ENCODE results near the gene SAPCD1. TPM values are rescaled to one million over a fixed set of nuclear protein-coding genes. Genes with fewer than 3 reads are reported as not detected.

Gene SAPCD1
- 3.2 and 5.8 TPM in 2 replicates for total RNA-seq

DNA sequence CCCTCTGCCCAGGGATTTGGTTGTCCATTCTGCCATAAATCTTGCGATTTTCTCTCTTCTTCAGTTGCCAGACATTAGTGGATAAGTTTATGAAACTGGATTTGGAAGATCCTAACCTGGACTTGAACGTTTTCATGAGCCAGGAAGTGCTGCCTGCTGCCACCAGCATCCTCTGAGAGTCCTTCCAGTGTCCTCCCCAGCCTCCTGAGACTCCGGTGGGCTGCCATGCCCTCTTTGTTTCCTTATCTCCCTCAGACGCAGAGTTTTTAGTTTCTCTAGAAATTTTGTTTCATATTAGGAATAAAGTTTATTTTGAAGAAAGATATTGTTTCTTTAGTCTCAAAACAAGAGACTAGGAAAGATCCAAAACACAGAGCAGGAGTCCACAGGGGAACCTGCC is at the start of gene SAPCD1:
Gene SAPCD1 (plus strand): TSS at position 301 of the 400 bp plus-strand sequence. CDS start 399 bp downstream, outside the sequence.

GRCh38 chr6:31715022-31715958 is 47.2 kb upstream of the SAPCD1 start, which contains the start of gene LY6G6D:
LY6G6D (plus strand) TSS chr6:31715348; CDS start chr6:31715356, 8 bp downstream.

DNA sequence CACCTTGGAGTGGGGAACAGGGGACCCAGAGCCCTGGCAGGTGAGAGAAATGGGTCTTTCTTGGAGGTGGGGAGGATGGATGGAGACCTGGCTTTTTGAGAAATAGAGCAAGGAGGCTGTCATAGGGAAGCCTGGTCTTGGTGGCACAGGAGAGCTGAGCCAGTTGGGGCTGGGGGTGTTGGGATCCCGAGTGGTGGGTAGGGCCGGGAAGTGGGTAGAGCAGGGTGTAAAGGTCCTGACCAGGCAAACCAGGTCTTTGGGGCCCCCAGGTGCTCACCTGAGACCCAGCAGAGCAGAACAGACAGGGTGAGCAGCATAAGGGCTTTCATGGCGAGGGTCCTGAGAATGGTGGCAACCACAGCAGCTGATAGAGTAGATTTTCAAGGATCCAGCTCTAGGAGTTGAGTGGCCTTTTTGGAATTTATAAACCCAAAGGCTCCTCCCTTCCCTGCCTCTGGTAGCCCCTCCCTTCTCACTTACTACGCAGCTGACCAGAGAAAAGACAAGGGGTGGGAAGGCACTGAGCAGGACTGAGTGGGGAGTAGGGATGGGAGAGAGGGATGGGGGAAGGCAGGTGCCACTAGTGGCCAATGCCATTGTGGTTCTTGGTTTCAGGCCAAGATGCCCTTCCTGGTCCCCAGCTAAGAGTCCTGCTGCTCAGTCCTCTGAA is 41.0 kb upstream of the SAPCD1 start, which contains the start of gene LY6G6C:
Gene LY6G6C (minus strand): TSS at position 396 of the 670 bp plus-strand sequence. CDS start 67 bp downstream, at position 329.

GRCh38 chr6:31723245-31723979 is 39.0 kb upstream of the SAPCD1 start, which contains the start of gene MPIG6B:
MPIG6B (plus strand) TSS chr6:31723373; CDS start chr6:31723384, 11 bp downstream.

GRCh38 chr6:31728767-31729514 is 33.5 kb upstream of the SAPCD1 start, which contains the start of gene DDAH2:
DDAH2 (minus strand) TSS chr6:31729299; CDS start chr6:31729161, 138 bp downstream.

DNA sequence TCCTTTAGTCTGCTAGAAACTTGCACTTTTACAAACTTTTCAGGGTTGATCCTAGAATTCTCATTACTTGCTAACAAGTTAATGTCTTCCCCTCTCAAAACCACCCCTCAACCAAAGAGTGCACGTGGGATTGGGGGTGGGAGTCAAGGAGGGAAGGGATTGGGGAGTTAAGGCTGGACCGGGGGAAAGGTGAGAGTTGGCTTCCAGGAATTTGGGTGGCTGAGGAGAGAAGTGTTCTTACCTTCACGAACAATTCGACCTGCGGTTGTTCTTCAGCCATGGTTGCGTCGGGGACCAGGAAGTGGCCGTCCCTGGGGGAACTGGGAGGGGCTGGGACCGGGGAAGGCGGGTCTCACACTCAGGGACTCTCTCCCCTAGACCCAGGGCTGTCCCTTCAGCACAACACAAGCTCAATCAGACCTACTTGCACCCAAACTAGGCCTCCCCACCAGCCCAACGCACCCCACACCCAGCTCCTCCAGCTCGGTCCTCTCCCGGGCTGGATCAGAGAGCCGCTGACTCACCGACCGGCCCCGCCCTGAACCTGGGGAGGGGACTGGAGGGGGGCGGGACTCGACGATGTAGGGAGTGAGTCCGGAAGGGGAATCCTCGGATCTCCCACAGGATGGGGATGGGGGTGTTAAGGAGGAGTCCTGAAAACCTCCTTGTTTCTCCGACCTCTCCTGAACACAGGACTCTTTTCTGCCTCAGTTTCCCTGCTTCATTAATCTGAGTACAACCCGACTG is 26.3 kb upstream of the SAPCD1 start, which contains the start of gene CLIC1:
Gene CLIC1 (minus strand): TSS at position 510 of the 747 bp plus-strand sequence. CDS start 230 bp downstream, at position 280.

DNA sequence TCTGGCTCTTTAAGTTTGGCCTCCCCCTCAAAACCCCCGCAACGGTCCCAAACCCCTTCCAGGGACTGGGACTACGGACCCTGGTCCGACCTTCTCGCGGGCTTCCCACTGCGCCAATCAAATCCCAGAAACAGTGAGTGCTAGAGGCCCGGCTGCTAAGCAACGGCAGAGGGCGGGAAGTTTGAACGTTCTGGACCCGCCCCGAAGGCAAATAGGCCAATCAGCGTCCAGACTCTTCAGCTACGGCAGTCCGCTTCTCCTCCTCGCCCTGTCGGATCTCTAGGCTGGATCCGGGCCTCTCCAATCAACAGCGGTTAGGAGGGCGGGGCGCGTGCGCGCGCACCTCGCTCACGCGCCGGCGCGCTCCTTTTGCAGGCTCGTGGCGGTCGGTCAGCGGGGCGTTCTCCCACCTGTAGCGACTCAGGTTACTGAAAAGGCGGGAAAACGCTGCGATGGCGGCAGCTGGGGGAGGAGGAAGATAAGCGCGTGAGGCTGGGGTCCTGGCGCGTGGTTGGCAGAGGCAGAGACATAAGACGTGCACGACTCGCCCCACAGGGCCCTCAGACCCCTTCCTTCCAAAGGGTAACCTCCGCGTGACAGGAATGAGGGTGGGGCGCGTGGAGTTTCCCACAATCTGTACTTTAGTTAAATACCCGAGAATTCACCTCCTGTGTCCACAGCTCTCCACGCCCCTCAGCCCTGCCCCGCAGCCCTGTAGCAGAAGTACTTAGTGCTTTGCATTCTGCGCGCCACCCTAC is 22.6 kb upstream of the SAPCD1 start, which contains the start of gene MSH5:
Gene MSH5 (plus strand): TSS at position 367 of the 758 bp plus-strand sequence. CDS start 462 bp downstream, outside the sequence.

DNA sequence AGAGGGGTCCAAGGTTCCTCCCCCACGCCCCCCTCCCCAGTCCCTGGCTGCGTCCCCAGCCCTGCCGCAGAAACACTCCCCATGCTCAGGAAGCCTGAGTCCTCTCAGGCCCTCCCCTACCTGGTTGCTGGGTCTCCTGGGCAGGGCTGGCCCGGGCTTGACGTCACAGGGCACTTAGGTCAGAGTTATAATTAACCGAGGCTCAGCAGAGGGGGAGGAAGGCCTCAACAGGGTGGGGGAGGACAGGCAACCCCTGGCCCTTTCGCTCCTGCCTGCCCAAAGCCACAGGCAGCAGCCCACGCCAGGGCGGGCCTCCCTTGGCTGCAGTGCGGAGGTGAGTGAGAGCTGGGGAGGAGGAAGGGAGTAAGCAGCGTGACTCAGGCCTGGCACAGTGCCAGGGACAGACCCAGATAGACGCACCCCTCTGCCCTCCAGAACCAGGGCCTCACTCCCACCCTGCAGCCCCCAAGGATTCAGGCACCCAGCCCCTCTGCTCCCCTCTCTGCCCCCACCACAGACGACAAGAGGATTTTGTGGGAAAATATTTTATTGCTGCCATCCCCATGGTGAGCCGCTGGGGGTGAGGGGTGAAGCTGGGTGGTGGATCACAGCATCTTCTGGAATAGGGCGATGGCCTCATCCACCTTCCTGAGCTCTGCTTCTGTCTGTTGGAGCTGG is 14.7 kb downstream of the SAPCD1 start, which contains the start of gene VWA7:
Gene VWA7 (minus strand): TSS at position 340 of the 678 bp plus-strand sequence. CDS start 549 bp downstream, outside the sequence.

GRCh38 chr6:31795616-31796298 is 33.3 kb downstream of the SAPCD1 start, which contains the start of gene VARS1:
VARS1 (minus strand) TSS chr6:31795752; CDS start chr6:31795217, 535 bp downstream.

DNA sequence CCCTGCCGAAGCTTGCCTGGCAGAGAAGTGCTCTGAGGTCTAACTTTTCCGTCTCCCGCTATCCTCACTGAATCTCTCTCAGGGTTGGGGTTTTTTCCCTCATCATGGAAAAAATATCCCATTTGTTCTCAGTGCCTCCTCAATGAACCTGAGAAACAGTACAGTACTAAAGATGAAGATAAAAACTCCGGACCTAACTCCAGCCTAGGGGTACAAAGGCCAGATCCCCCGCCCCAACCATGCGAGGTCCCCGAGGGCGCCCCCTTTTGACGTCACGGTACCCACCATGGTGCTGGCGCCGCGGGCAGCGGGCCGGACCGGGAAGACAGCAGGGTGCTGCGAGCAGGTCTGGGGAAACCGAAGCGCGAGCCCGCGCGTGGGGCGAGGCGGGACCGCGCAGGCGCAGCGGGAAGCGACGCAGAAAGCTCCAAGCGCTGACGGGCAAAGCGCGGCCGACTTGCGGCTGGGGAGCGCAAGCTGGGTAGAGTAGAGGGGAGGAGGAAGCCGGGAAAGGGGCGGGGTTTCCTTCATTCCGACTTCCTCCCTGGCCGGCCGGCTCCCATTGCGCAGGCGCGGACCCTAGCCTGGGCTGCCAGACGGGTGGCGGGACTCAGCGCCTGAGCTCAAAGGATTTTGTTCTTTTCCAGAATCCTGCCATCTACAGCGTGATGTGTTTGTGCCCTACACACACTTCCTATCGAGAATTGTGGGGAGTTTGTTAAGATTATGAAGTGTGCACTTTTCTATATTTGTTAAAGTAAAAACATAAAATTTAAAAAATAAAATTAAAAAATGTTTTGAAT is 44.2 kb downstream of the SAPCD1 start, which contains the start of gene LSM2:
Gene LSM2 (minus strand): TSS at position 497 of the 803 bp plus-strand sequence. CDS start 209 bp downstream, at position 288.

Other genes starting within 250 kb of the SAPCD1 start
- gene MCCD1, start 233.7 kb upstream of the SAPCD1 start, total RNA-seq = not detected in 2 replicates
- 498 and 551 TPM in 2 replicates for gene DDX39B, start 220.7 kb upstream of the SAPCD1 start, total RNA-seq
- 1.2 and 2.7 TPM in 2 replicates for gene ATP6V1G2, start 216.0 kb upstream of the SAPCD1 start, total RNA-seq
- gene NFKBIL1, start 215.0 kb upstream of the SAPCD1 start, total RNA-seq = 17.7 and 19.9 TPM in 2 replicates
- gene LTA, start 190.4 kb upstream of the SAPCD1 start, total RNA-seq = not detected in 2 replicates
- gene TNF, start 187.1 kb upstream of the SAPCD1 start, total RNA-seq = not detected in 2 replicates
- gene LTB, start 180.2 kb upstream of the SAPCD1 start, total RNA-seq = not detected in 2 replicates
- not detected in 2 replicates for gene LST1, start 176.4 kb upstream of the SAPCD1 start, total RNA-seq
- gene NCR3, start 169.7 kb upstream of the SAPCD1 start, total RNA-seq = not detected in 2 replicates
- 0.15 TPM in 1 of 2 replicates, not detected in the other for gene AIF1, start 147.4 kb upstream of the SAPCD1 start, total RNA-seq
- gene PRRC2A, start 141.9 kb upstream of the SAPCD1 start, total RNA-seq = 103 and 107 TPM in 2 replicates
- 265 and 271 TPM in 2 replicates for gene BAG6, start 110.0 kb upstream of the SAPCD1 start, total RNA-seq
- gene APOM, start 106.8 kb upstream of the SAPCD1 start, total RNA-seq = 2.9 and 3.6 TPM in 2 replicates
- gene C6orf47, start 101.9 kb upstream of the SAPCD1 start, total RNA-seq = 15.6 and 17.7 TPM in 2 replicates
- gene GPANK1, start 97.7 kb upstream of the SAPCD1 start, total RNA-seq = 14.0 and 14.4 TPM in 2 replicates
- 316 and 357 TPM in 2 replicates for gene CSNK2B, start 96.6 kb upstream of the SAPCD1 start, total RNA-seq
- gene LY6G5B, start 92.7 kb upstream of the SAPCD1 start, total RNA-seq = 0.84 and 1.3 TPM in 2 replicates
- 1.0 and 2.2 TPM in 2 replicates for gene LY6G5C, start 81.6 kb upstream of the SAPCD1 start, total RNA-seq
- 23.5 and 25.1 TPM in 2 replicates for gene ABHD16A, start 59.3 kb upstream of the SAPCD1 start, total RNA-seq
- not detected in 2 replicates for gene LY6G6F, start 55.8 kb upstream of the SAPCD1 start, total RNA-seq
- not detected in 2 replicates for gene LY6G6D, start 47.3 kb upstream of the SAPCD1 start, total RNA-seq
- not detected in 2 replicates for gene LY6G6C, start 40.9 kb upstream of the SAPCD1 start, total RNA-seq
- gene MPIG6B, start 39.3 kb upstream of the SAPCD1 start, total RNA-seq = not detected in 2 replicates
- gene DDAH2, start 33.4 kb upstream of the SAPCD1 start, total RNA-seq = 56.0 and 63.8 TPM in 2 replicates
- 974 and 1,027 TPM in 2 replicates for gene CLIC1, start 26.1 kb upstream of the SAPCD1 start, total RNA-seq
- gene MSH5, start 22.7 kb upstream of the SAPCD1 start, total RNA-seq = 10.9 and 15.5 TPM in 2 replicates
- 0.45 and 0.67 TPM in 2 replicates for gene VWA7, start 14.7 kb downstream of the SAPCD1 start, total RNA-seq
- gene VARS1, start 33.1 kb downstream of the SAPCD1 start, total RNA-seq = 90.6 and 111 TPM in 2 replicates
- gene LSM2, start 44.3 kb downstream of the SAPCD1 start, total RNA-seq = 133 and 134 TPM in 2 replicates
- 0.30 and 0.50 TPM in 2 replicates for gene HSPA1L, start 52.6 kb downstream of the SAPCD1 start, total RNA-seq
- gene HSPA1A, start 52.9 kb downstream of the SAPCD1 start, total RNA-seq = 56.3 and 60.4 TPM in 2 replicates
- 112 and 118 TPM in 2 replicates for gene HSPA1B, start 65.1 kb downstream of the SAPCD1 start, total RNA-seq
- 53.8 and 61.4 TPM in 2 replicates for gene NEU1, start 100.2 kb downstream of the SAPCD1 start, total RNA-seq
- gene SLC44A4, start 116.3 kb downstream of the SAPCD1 start, total RNA-seq = 0.45 TPM in 1 of 2 replicates, not detected in the other
- gene EHMT2, start 135.0 kb downstream of the SAPCD1 start, total RNA-seq = 38.7 and 39.8 TPM in 2 replicates
- gene ZBTB12, start 139.4 kb downstream of the SAPCD1 start, total RNA-seq = 3.0 and 3.3 TPM in 2 replicates
- 0.17 and 0.30 TPM in 2 replicates for gene C2, start 165.1 kb downstream of the SAPCD1 start, total RNA-seq
- 2.0 and 2.7 TPM in 2 replicates for gene CFB, start 183.4 kb downstream of the SAPCD1 start, total RNA-seq
- gene NELFE, start 196.3 kb downstream of the SAPCD1 start, total RNA-seq = 142 and 144 TPM in 2 replicates
- 44.4 and 46.7 TPM in 2 replicates for gene SKIC2, start 196.5 kb downstream of the SAPCD1 start, total RNA-seq
- gene DXO, start 209.5 kb downstream of the SAPCD1 start, total RNA-seq = 17.5 and 21.9 TPM in 2 replicates
- 2.7 and 2.8 TPM in 2 replicates for gene C4A, start 219.4 kb downstream of the SAPCD1 start, total RNA-seq